Measurements from ENCODE around the gene C2CD3.

C2CD3 gene

DNA sequence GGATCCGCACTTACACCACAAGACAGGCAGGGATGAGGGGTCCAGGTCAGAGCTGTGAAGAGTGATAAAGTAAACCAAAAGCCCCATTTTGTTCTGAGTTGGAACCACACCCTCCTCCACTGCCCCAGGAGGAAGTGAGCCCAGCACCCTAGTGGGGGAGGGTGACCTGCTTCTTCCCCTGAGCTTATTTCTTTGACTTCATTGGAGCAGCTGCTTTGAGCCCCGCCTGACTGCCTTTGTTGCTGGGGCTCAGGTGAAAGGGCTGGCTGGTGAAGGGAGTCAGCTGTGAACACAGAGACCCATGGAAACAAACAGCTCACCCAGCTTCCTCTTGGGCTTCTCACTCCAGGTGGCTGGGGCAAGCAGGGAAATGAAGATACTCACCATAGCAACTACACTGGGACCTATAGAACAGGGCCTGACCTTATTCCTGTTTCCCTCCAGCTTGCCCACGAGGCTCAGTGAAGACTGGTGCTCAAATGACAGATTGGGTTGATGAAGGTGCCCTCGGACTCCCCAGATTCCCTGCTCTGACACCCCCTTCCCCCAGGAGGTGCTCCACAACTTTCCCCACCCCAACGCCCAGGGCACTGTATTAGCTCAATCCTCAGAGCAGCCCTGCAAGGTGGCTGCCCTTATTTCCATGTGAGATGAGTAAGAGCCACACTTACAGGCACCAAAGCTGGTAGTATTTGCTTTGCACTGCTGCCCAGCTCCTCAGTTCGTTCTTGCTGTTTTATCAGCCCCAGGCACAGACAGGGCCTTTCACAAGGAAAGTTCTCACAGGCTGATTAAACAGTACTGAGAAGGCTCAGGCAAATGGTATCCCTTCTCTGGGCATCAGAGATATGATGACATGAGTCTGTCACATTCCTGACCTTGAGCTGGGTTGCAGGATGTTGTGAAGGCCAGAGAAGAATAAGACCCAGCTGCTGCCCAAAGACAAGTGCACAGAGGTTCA, 190.5 kb downstream of the C2CD3 start:
- DNase-seq (ENCODE audit: low read depth in 2 of 2): peak; percentile 48 to 57

DNA sequence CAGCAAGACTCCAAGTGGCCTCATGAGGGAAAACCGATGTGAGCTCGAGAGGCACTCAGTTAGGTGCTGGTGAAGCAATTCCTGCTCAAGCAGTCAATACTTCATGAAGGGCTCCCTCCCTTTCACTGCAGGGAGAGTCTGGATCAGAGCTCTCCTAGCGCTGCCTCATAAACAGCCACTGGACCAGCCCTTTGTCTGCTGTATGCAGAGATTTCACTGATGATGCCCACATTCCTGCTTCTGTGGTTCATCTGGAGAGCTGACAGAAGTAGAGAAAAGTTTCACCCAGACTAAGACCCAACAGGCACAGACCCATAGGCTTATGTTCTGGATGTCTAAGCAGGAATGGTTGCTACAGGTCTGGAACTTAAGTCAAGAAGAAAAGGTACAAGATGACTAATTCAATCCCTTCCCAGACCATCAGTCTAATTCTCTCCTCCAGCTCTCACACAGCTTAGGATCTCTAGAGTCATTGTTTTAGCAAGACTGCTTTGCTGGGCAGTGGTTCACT, 192.2 kb downstream of the C2CD3 start:
- no peak for DNase-seq (ENCODE audit: low read depth in 2 of 2)

DNA sequence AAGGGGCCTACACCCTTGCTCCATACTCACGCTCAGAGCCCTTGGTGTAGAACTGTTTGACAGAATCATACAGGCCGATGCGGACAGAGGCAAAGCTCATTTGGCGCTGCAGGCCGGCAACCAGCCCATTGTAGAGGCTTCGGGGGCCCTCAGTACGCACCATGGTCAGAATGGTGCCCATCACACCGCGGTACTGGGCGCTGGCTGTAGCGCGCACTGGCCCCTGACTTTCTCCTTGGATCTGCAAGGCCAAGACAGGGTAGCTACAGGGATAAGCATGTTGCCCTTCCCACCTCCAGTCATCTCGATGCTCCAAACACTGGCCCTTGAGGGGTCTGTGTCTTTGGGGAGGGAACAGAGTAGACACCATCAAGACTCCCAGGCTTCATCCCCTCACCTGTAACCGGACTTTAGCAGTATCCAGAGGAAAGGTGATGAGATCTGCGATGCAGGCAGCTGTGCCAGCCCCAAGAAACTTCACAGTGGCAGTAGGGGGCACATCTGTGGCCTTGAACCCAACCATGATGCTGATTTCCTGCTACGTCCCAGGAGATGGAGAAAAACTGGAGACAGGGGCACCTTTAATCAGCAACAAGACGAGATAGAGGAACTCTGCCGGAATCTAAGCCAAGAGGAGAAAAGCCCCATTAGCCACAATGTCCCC, 192.8 kb downstream of the C2CD3 start:
- no peak for DNase-seq (ENCODE audit: low read depth in 2 of 2)

DNA sequence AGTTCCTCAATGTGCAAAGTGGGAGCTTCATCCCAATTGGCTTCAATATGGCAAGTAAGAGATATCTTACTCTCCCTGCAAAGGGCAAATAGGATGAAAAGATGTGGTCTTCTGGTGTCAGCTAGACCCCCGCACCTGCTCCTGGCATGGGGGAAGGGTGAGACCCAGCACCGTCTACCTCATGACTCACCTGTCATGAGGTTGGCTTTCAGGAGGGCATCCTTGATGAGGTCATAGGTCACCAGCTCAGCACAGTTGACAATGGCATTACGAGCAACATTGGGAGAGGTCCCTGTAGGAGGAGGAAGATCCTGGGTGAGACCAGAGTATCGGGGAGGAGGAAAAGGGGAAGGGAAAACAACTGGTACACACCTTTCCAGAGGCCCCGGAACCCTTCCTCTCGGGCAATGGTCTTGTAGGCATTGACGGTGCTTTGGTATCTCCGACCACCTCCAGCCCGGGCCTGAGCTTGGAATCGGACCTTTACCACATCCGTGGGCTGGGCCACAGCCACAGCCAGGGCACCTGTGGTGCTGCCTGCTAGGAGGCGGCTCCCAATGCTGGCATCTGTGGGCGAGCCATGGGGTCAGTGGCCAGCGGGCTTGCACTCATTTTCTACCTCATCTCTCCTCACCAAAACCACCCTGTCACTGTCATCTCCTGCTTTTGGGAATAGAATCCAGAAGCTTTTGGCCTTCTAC, 194.2 kb downstream of the C2CD3 start:
- DNase-seq (ENCODE audit: low read depth in 2 of 2): no peak

DNA sequence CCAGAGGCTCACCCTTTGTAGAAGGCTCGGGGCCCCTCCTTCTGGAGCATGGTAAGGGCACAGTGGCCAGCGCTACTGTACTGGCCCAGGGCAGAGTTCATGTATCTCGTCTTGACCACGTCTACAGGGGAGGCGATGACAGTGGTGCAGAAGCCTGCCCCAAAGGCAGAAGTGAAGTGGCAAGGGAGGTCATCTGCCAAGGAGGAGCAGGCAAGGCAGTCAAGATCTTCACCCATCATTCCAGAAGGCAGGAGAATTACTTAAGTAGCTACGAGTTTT, 195.4 kb downstream of the C2CD3 start:
- DNase-seq (ENCODE audit: low read depth in 2 of 2): no peak

DNA sequence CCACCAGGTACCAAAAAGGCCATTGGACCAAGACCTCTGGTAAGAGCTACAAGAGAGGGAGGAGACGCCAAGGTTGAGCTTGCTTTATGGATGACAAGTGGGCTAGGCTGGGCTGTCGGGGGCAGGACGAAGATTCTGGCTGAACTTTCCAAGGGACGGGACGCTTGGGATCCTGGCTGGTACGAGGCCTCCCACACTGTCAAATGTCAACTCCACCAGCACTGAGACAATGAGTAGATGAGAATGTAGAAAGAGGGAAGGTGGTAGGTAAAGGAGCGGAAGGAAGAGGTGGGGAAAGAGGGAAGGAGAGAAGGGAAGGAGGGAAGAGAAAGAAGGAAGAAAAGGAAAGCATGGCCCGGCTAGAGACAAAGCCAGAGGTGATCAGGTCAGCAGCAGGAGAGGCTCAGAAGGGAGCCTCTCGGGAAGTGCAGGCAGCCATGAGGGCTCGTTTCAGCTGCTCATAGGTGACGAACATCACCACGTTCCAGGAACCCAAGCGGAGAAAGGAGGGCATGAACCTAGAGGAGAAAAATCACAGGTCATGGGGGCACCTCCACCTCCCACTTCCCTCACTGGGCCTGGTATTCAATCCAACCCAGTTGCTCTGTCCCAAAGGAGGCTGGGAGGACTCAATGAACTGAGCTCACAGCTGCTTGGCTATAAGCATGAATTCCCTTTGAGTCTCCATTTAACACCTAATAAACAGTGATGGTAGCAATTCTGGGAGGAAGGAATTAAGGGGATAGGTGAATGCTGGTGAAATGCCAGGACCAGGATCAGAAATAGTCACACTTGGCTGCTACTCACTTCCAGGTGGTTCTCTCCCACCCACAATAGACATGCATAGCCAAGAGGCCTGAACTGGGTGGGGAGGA, 196.0 kb downstream of the C2CD3 start:
- DNase-seq (ENCODE audit: low read depth in 2 of 2): no peak

DNA sequence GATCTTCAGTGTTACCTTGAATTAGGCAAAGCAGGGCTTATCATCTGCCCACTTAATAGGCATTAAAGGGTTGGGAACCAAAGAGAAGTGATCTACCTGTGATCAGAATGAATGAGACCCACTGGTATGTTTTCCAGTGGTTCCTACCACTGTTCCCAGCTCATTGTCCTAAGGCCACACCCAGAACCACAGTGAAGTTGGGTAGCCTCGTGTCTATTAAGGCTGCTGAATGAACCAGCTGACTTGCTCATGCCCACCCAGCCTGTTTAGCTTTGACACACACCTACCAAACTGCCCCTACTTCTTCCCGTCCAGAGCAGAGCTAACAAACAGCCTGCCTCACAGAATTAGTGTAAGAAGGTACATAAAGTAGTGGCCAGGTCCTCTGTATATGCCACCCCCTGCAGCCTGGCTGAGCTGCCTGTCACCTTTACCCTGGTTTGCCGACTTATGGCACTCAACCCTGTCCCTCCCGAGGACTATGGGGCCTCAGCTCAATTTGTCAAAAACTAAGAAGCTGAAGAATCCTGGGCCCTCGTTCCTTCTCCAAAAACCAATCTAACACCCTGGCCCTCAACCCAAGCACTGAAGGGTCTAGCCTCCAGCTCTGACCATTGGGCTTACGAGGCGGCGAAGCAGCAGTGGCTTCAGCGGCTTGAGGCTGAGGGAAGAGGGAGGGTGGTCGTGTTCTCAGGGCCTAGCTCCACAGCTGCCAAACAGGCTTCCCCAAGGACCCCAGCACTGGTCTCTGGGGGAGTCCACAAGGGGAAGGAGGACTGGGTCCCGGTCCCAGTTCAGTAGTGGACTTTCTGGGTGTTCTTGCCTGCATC, 198.0 kb downstream of the C2CD3 start:
- DNase-seq (ENCODE audit: low read depth in 2 of 2): no peak

DNA sequence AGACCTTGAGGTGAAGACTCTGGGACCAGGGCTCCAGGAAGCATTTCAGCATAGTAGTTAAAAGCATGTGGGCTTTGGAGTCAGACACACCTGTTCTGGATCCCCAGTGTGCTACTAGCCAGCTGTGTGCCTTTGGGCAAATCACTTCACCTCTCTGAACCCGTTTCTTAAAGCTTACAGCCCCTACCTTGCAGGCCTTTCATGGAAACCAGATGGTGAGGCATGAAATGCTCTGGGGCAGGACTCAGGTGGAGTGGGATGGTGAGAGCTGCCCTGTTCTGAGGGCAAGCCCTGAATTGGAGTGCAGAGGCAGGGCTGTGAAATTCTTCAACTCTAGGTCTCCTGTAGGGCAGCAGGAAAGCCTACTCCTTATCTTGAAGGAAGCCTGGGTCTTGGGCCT, 198.6 kb downstream of the C2CD3 start:
- no peak for DNase-seq (ENCODE audit: low read depth in 2 of 2)

DNA sequence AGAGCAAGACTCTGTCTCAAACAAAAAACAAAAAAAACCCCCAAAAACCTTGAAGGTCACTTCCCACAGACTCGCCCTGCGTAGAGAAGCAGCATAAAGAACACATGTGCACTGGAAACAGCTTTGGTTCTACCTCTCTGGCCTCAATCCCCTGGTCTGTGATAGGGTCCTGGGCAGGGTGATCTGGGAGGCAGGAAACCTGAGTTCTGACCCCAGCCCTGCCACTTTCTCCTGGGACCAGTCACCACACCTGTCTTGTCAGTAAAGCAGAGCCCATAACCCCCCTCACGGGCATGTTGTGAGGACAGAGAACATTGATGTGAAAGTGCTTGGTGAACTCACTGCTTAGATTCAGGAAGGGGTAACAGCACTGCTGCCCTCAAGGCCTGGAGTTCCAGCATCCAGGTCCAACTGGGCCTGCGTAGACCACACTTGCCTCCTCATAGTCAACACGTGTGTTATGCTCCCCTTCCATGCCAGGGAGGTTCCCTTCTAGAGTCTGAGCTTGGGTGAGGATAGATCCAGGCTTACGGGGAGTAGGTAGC, 199.6 kb downstream of the C2CD3 start:
- DNase-seq (ENCODE audit: low read depth in 2 of 2): no peak

DNA sequence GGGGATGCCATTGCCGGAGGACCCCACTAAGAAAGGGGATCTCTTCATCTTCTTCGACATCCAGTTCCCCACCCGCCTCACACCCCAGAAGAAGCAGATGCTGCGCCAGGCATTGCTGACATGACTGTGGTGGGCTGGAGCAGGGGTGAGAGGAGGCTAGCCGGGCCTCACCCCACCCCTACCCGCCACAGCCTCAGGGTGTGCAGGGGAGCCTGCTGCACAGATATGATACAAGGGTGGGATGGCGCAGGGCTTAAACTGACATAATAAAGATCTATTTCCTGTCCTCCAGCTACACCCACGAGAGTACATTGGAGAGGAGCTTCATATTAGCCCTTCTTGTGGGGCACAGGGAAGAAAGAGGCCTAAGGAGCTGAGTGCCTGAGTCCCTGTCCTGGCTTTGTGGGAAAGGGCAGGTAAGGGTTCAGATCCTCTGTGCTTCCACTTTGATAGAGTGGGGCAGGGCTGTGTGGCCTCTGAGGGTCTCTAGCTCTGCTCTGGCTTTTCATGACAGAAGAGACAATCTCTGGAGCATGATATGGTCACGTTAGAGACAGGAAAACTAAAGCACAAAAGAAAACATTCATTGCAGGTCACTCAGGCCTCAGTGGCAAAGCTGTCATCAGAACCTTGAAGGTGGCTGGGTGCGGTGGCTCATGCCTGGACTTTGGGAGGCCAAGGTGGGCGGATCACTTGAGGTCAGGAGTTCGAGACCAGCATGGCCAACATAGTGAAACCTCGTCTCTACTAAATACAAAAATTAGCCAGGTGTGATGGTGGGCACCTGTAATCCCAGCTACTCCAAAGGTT, 200.6 kb downstream of the C2CD3 start:
- no peak for DNase-seq (ENCODE audit: low read depth in 2 of 2)

DNA sequence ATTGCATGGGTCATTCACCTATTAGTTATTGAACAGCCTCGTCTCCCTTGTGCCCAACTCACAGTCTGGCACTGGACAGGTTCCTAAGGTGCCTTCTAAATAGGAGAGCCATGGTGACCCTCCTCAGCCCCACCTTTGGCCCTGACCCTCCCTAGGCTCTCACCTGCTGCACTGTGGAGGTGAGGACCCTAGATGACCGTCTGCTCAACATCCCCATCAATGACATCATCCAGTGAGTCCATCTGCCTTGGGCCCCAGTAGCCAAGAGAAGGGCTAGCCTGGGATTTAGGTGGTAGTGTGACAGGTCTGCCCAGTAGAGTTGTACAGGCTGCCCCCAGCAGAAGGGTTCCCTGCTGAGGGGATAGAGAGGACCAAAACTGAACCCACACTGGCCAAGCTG, 201.7 kb downstream of the C2CD3 start:
- DNase-seq (ENCODE audit: low read depth in 2 of 2): no peak

DNA sequence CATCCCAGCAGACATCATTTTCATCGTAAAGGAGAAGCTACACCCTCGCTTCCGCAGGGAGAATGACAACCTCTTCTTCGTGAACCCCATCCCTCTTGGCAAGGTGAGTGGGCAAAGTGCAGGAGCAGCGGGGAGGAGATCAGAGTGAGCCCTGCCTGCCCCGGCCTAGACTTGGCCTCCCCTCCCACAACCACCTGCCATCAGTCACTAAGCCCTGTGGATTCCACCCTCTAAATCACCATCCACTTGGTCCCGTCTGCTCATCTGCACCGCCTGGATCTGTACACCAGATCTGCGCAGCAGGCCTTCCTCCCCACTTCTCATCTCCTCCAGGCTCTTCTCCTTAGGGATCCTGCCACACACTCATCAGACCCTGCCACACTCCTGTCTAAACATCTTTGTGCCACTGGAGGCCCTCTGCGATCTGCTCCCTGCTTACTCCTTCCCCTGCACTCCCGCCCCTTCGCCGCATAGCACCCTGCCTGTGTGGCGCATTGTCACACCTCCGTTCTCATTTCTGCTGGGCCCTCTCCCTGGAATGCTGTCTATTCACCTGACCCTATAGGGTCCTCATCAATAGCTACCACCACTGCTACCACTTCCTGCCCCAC, 202.3 kb downstream of the C2CD3 start:
- no peak for DNase-seq (ENCODE audit: low read depth in 2 of 2)

DNA sequence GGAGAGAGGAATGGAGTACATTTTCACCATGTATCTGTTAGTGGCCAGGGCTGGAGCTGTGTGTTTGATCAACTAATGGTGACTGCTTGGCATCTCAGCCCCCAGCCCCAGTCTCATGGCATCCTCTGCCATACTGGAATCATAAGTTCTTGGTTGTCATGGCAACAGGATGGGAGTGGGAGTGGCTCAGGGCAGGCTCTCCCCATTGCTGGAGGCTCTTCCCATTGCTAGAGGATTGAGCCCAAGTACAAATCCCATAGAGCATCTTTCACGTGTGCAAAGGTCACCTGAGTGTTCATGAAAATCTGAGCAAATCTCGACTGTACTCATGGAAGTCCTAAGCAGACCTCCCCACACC, 205.1 kb downstream of the C2CD3 start:
- DNase-seq (ENCODE audit: low read depth in 2 of 2): no peak

DNA sequence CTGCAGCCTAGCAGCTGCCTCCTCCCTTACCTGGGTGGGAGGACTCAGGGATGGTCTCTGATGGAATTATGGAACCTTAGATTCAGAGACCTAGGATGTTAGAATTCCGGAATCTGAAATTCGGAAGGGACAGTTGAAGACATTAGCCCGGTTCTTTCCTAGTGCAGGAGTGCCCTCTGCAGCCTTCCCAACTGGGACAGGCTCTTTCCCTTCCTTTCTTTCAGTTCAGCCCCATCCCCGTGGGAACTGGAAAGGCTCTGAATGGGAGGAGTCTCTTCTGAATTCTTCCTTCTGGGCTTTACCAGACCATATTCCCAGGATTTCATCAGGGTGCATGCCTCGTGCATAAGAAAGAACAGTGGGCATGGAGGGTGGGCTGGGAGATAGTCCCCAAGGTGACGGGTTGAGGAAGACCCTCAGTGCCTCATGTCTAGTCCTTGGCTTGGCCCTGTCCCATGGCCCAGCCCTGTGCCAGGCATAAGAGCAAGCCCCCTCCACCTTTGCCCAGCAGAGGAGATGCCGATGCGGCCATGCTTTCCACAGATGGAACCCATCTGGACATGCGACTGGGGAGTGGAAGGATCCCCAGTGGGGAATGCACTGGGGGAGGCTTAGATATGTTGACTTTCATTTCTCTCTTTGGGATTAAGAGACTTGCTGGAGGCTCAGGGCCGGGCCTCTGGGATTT, 205.6 kb downstream of the C2CD3 start:
- DNase-seq (ENCODE audit: low read depth in 2 of 2): no peak

DNA sequence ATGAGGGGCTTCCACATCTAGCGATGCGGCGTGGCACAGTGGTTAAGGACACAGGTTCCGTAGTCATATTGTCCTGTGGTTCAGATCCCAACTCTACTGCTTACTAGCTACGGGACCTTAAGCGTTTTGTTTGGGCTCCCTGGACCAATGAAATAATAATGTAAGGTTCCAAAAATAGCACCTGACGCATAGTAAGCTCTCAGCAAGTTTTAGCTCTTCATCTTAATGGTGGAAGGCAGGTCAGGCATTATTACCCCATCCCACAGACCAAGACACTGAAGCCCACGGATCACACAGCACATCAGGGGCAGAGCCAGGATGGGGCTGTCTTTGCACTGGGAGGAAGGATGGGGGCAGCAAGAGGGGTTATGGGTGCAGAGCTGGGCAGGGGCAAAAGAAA, 206.9 kb downstream of the C2CD3 start:
- no peak for DNase-seq (ENCODE audit: low read depth in 2 of 2)
